IMR-90 (cell line): ENCODE measurements around the gene ACTRT2. TPM values are rescaled to one million over a fixed set of nuclear protein-coding genes. Genes with fewer than 3 reads are reported as not detected.

Experiments used
- ATAC-seq: fragments of 200-7000 bp; cut with Tn5 transposase; 2 replicates; pipeline ENCODE4 v1.9.1; 2020; ENCODE audit warnings: low read depth, mild to moderate bottlenecking, moderate library complexity
- BruUV-seq: library from RNA; stranded (reverse); fragments of 400-500 nt; replicated peaks from 2 replicates; lab custom pipeline; 2021; lab: Mats Ljungman, UMichigan
- CTCF ChIA-PET: fragments of 300-600 bp; formaldehyde crosslinking; extraction: SDS; loops from one replicate; lab custom pipeline; 2021; ENCODE audit warnings: antibody characterized with exemption; lab: Yijun Ruan, JAX
- POLR2A ChIA-PET: fragments of 300-600 bp; sonication (Branson Sonifier 250); formaldehyde crosslinking; loops from one replicate; lab custom pipeline; 2022; ENCODE audit warnings: antibody characterized with exemption; ENCODE audit not compliant: unreplicated experiment; lab: Charles Lee
- DNase-seq: peaks from one replicate; pipeline ENCODE4 v3.0.0; 2013
- H2AFZ ChIP-seq: replicated peaks from 2 replicates; pipeline ENCODE3; 2013; ENCODE audit warnings: low read length, mild to moderate bottlenecking; ENCODE audit not compliant: poor library complexity
- H2AK5ac ChIP-seq: 2 replicates; pipeline ENCODE4 v1.6.1; 2013; ENCODE audit warnings: low read depth, low read length, inconsistent platforms
- H2AK9ac ChIP-seq: replicated peaks from 2 replicates; pipeline ENCODE3; 2013; ENCODE audit warnings: mild to moderate bottlenecking, low read depth, low read length, moderate library complexity; ENCODE audit not compliant: poor library complexity
- H2BK120ac ChIP-seq: 2 replicates; pipeline ENCODE4 v1.6.1; 2013; ENCODE audit warnings: low read depth, low read length, inconsistent platforms
- H2BK15ac ChIP-seq: 3 replicates; pipeline ENCODE4 v1.6.1; 2013; ENCODE audit warnings: low read depth, low read length, inconsistent platforms
- H2BK20ac ChIP-seq: 2 replicates; pipeline ENCODE4 v1.6.1; 2013; ENCODE audit warnings: low read depth, mild to moderate bottlenecking, inconsistent platforms, low read length, moderate library complexity
- H2BK5ac ChIP-seq: 2 replicates; pipeline ENCODE4 v1.6.1; 2013; ENCODE audit warnings: mild to moderate bottlenecking, low read depth, low read length, inconsistent platforms; ENCODE audit not compliant: poor library complexity, severe bottlenecking
- H3K14ac ChIP-seq: replicated peaks from 2 replicates; pipeline ENCODE4 v1.6.1; 2013; ENCODE audit warnings: low read depth, low read length, inconsistent platforms
- H3K18ac ChIP-seq: 2 replicates; pipeline ENCODE4 v1.6.1; 2013; ENCODE audit warnings: low read depth, low read length, control low read depth
- H3K23ac ChIP-seq: 2 replicates; pipeline ENCODE4 v1.6.1; 2013; ENCODE audit warnings: low read depth, low read length, inconsistent platforms
- H3K27ac ChIP-seq: 2 replicates; pipeline ENCODE4 v1.5.1; 2013; ENCODE audit warnings: mild to moderate bottlenecking, control low read depth, low read length; ENCODE audit not compliant: insufficient read depth
- H3K27me3 ChIP-seq: 2 replicates; pipeline ENCODE4 v1.6.1; 2013; ENCODE audit warnings: low read length; ENCODE audit not compliant: control insufficient read depth, insufficient read depth
- H3K36me3 ChIP-seq: 2 replicates; pipeline ENCODE4 v1.6.1; 2013; ENCODE audit warnings: low read length, mixed read lengths; ENCODE audit not compliant: control insufficient read depth, insufficient read depth
- H3K4ac ChIP-seq: 2 replicates; pipeline ENCODE4 v1.6.1; 2013; ENCODE audit warnings: low read depth, low read length, inconsistent platforms
- H3K4me1 ChIP-seq: 2 replicates; pipeline ENCODE4 v1.6.1; 2013; ENCODE audit warnings: low read length, mixed read lengths; ENCODE audit not compliant: control insufficient read depth, insufficient read depth
- H3K4me2 ChIP-seq: 2 replicates; pipeline ENCODE4 v1.6.1; 2013; ENCODE audit warnings: low read depth, mild to moderate bottlenecking, control low read depth, low read length, moderate library complexity
- H3K4me3 ChIP-seq: 2 replicates; pipeline ENCODE4 v1.5.1; 2013; ENCODE audit warnings: low read depth, mild to moderate bottlenecking, control low read depth, low read length, moderate library complexity; ENCODE audit not compliant: insufficient read depth
- H3K56ac ChIP-seq: 2 replicates; pipeline ENCODE4 v1.6.1; 2013; ENCODE audit warnings: low read length, inconsistent platforms; ENCODE audit not compliant: insufficient read depth; ENCODE audit errors: extremely low read depth
- H3K79me1 ChIP-seq, 2 experiments: 2 replicates each; pipeline ENCODE4 v1.6.1; 2013; ENCODE audit warnings: low read length in 2 of 2, inconsistent platforms in 1 of 2, low read depth in 1 of 2
- H3K9ac ChIP-seq: 2 replicates; pipeline ENCODE4 v1.6.1; 2013; ENCODE audit warnings: low read depth, low read length, control low read depth
- H3K9me1 ChIP-seq: 2 replicates; pipeline ENCODE4 v1.6.1; 2013; ENCODE audit warnings: low read length, inconsistent platforms; ENCODE audit not compliant: insufficient read depth
- H3K9me3 ChIP-seq: 2 replicates; pipeline ENCODE4 v1.6.1; 2013; ENCODE audit warnings: low read length; ENCODE audit not compliant: control insufficient read depth, insufficient read depth
- H4K20me1 ChIP-seq: 2 replicates; pipeline ENCODE4 v1.6.1; 2013; ENCODE audit warnings: low read length, inconsistent platforms; ENCODE audit not compliant: insufficient read depth
- H4K5ac ChIP-seq: 2 replicates; pipeline ENCODE4 v1.6.1; 2013; ENCODE audit warnings: mild to moderate bottlenecking, low read depth, low read length, control low read depth
- H4K8ac ChIP-seq, 2 experiments: 2 replicates each; pipeline ENCODE4 v1.6.1; 2013; ENCODE audit warnings: low read depth in 2 of 2, low read length in 2 of 2, control low read depth in 1 of 2, inconsistent platforms in 1 of 2
- H4K91ac ChIP-seq: 2 replicates; pipeline ENCODE4 v1.6.1; 2013; ENCODE audit warnings: low read depth, low read length, inconsistent platforms; ENCODE audit not compliant: insufficient read depth
- BHLHE40 ChIP-seq: fragments of 150-350 bp; IDR thresholded peaks from 2 replicates; pipeline ENCODE4 v1.6.1; 2016; ENCODE audit warnings: mild to moderate bottlenecking, low read depth, low read length
- CEBPB ChIP-seq: IDR thresholded peaks from 2 replicates; pipeline ENCODE4 v1.6.1; 2012; ENCODE audit warnings: low read depth, low read length, improper control_type of control experiment
- CHD1 ChIP-seq: IDR thresholded peaks from 2 replicates; pipeline ENCODE4 v1.6.1; 2012; ENCODE audit warnings: low read depth, low read length, improper control_type of control experiment
- CTCF ChIP-seq: conservative IDR thresholded peaks from 2 replicates; pipeline ENCODE4 v1.5.1; 2012; ENCODE audit warnings: mild to moderate bottlenecking, low read depth, low read length, improper control_type of control experiment
- ELK1 ChIP-seq: fragments of 150-350 bp; IDR thresholded peaks from 2 replicates; pipeline ENCODE4 v1.6.1; 2016; ENCODE audit warnings: low read depth, mild to moderate bottlenecking, low read length, moderate library complexity, borderline replicate concordance
- FOS ChIP-seq: fragments of 150-350 bp; IDR thresholded peaks from 2 replicates; pipeline ENCODE4 v1.6.1; 2016; ENCODE audit warnings: low read depth, low read length
- MAFK ChIP-seq: IDR thresholded peaks from 2 replicates; pipeline ENCODE4 v1.6.1; 2012; ENCODE audit warnings: low read depth, low read length, improper control_type of control experiment
- MAZ ChIP-seq: IDR thresholded peaks from 2 replicates; pipeline ENCODE4 v1.6.1; 2012; ENCODE audit warnings: low read depth, mild to moderate bottlenecking, low read length, improper control_type of control experiment, moderate library complexity, borderline replicate concordance
- MXI1 ChIP-seq: IDR thresholded peaks from 2 replicates; pipeline ENCODE4 v1.6.1; 2012; ENCODE audit warnings: low read depth, mild to moderate bottlenecking, low read length, moderate library complexity, borderline replicate concordance
- NFE2L2 ChIP-seq: fragments of 150-350 bp; IDR thresholded peaks from 2 replicates; pipeline ENCODE4 v1.6.1; 2016; ENCODE audit warnings: low read depth, mild to moderate bottlenecking, low read length
- POLR2A ChIP-seq: IDR thresholded peaks from 2 replicates; pipeline ENCODE4 v1.6.1; 2012; ENCODE audit warnings: mild to moderate bottlenecking, low read depth, low read length
- RAD21 ChIP-seq: IDR thresholded peaks from 2 replicates; pipeline ENCODE4 v1.6.1; 2012; ENCODE audit warnings: low read length, improper control_type of control experiment
- RCOR1 ChIP-seq: IDR thresholded peaks from 2 replicates; pipeline ENCODE4 v1.6.1; 2012; ENCODE audit warnings: mild to moderate bottlenecking, low read length, improper control_type of control experiment; ENCODE audit not compliant: insufficient replicate concordance
- RFX5 ChIP-seq: IDR thresholded peaks from 2 replicates; pipeline ENCODE4 v1.8.0; 2012; ENCODE audit warnings: low read depth, mild to moderate bottlenecking, low read length, moderate library complexity
- SMC3 ChIP-seq: fragments of 150-350 bp; IDR thresholded peaks from 2 replicates; pipeline ENCODE4 v1.6.1; 2016; ENCODE audit warnings: low read depth, mild to moderate bottlenecking, antibody characterized with exemption, low read length, moderate library complexity
- USF2 ChIP-seq: fragments of 150-350 bp; IDR thresholded peaks from 2 replicates; pipeline ENCODE4 v1.6.1; 2017; ENCODE audit warnings: mild to moderate bottlenecking, antibody characterized with exemption, low read length, low read depth
- WGBS, 2 experiments: methylation state at CpG; one replicate each; pipeline versions ENCODE4 v1.1.5 to v1.1.7; 2013; ENCODE audit warnings: missing lambda C conversion rate in 2 of 2; ENCODE audit not compliant: insufficient read length in 1 of 2; ENCODE audit errors: extremely low coverage in 2 of 2; 5-methylcytosine and 5-hydroxymethylcytosine counted together
- dilution Hi-C: fragments of 300-500 bp; cut with HindIII; formaldehyde crosslinking; loops from one replicate; pipeline ENCODE4 v1.14.3; 2018; ENCODE audit warnings: low sequenced_read_pairs; ENCODE audit not compliant: unreplicated experiment
- in situ Hi-C: fragments of 300-500 bp; cut with MboI; formaldehyde crosslinking; loops from 3 replicates; pipeline ENCODE4 v1.14.3; 2019; ENCODE audit warnings: low sequenced_read_pairs, inconsistent platforms, mixed read lengths
- intact Hi-C: fragments of 100-400 bp; cut with micrococcal nuclease; formaldehyde crosslinking; loops from 2 replicates; pipeline ENCODE4 v1.10.0; 2022
- polyA plus RNA-seq, 3 experiments: library from polyadenylated mRNA; depleted of rRNA; stranded (reverse); fragments of >200 nt; gene quantifications; 2 replicates each; pipeline ENCODE4 v1.2.3, GENCODE V29; 2012; ENCODE audit warnings: low replicate concordance in 1 of 3
- total RNA-seq: library from RNA; depleted of rRNA; stranded (reverse); fragments of >200 nt; gene quantifications from 2 replicates; pipeline ENCODE4 v1.2.3, GENCODE V29; 2012

Gene ACTRT2
- total and polyA plus RNA-seq, 2 of the 4 experiments (the other 2 are of a cell fraction) = not detected

- H4K5ac ChIP-seq = no peak overlapping the region
- in situ Hi-C loops = no loop called here
- no TSS peak for BruUV-seq
- no peak overlapping the region for H3K4me3 ChIP-seq
- no peak overlapping the region for H3K4me2 ChIP-seq
- H3K23ac ChIP-seq = no peak overlapping the region
- no peak overlapping the region for H3K18ac ChIP-seq
- H2AFZ ChIP-seq = no peak overlapping the region
- CTCF ChIA-PET = no interaction called here
- no peak overlapping the region for H3K9ac ChIP-seq
- no peaks in the 10 kb centered on the region for H3K36me3 ChIP-seq
- no peak overlapping the region for H2BK120ac ChIP-seq
- H3K9me3 ChIP-seq = peaks cover 54% of the 10 kb centered on the region
- H4K20me1 ChIP-seq = no peaks in the 10 kb centered on the region
- H3K14ac ChIP-seq = no peak overlapping the region
- WGBS, 2 experiments = no CpG with 5 or more reads among the region's 7 CpGs
- H3K56ac ChIP-seq = no peak overlapping the region
- no peak overlapping the region for H2BK15ac ChIP-seq
- no peak overlapping the region for H2BK5ac ChIP-seq
- intact Hi-C loops = no loop called here
- POLR2A ChIA-PET = no interaction called here
- H3K4me1 ChIP-seq = no peaks in the 10 kb centered on the region
- dilution Hi-C loops = no loop called here
- no peak overlapping the region for H4K91ac ChIP-seq
- ATAC-seq (no peak), DNase-seq (no peak)
- no peaks in the 10 kb centered on the region for H3K9me1 ChIP-seq
- no peaks in the 10 kb centered on the region for H3K27me3 ChIP-seq
- TF ChIP-seq BHLHE40 (no peak), CTCF (no peak), USF2 (no peak), SMC3 (no peak), RAD21 (no peak), MAZ (no peak), CHD1 (no peak), CEBPB (no peak), RCOR1 (no peak), POLR2A (no peak), ELK1 (no peak), NFE2L2 (no peak), RFX5 (no peak), MAFK (no peak), MXI1 (no peak), FOS (no peak)
- no peak overlapping the region for H3K4ac ChIP-seq
- H4K8ac ChIP-seq = no peak overlapping the region
- no peak overlapping the region for H2BK20ac ChIP-seq
- H3K27ac ChIP-seq = no peak overlapping the region
- H2AK9ac ChIP-seq = no peak overlapping the region
- H3K79me1 ChIP-seq = no peaks in the 10 kb centered on the region
- no peak overlapping the region for H2AK5ac ChIP-seq
Observed at GRCh38 chr1:3034162-3034561, 12.9 kb downstream of the ACTRT2 start.
